Endothelial cell of umbilical vein (primary cell): ENCODE measurements around the gene CAMTA1. TPM values are rescaled to one million over a fixed set of nuclear protein-coding genes. Genes with fewer than 3 reads are reported as not detected.

Experiments
- BruUV-seq: library from RNA; stranded (reverse); fragments of 400-500 nt; replicated peaks from 2 replicates; lab custom pipeline; 2021; lab: Mats Ljungman, UMichigan
- CTCF ChIA-PET: fragments of 300-600, 350-600 bp; sonication (Branson Sonifier 250); formaldehyde crosslinking; loops from one replicate; lab custom pipeline; 2021; ENCODE audit warnings: antibody characterized with exemption, inconsistent platforms; lab: Charles Lee
- POLR2A ChIA-PET: fragments of 300-600, 350-600 bp; sonication (Branson Sonifier 250); formaldehyde crosslinking; loops from one replicate; lab custom pipeline; 2021; ENCODE audit warnings: antibody characterized with exemption, inconsistent platforms; lab: Charles Lee
- DNase-seq: peaks from one replicate; pipeline ENCODE4 v3.0.0-alpha.2; 2011; ENCODE audit warnings: low read depth, low spot score
- FAIRE-seq: peaks from 2 replicates; lab custom pipeline; 2011; peaks lifted over from hg19 to GRCh38; lab: Jason Lieb, UNC
- H2AFZ ChIP-seq: 2 replicates; pipeline ENCODE4 v1.6.0; 2012; ENCODE audit warnings: low read depth, low read length, control low read depth, inconsistent platforms
- H3K27ac ChIP-seq: 2 replicates; pipeline ENCODE4 v1.5.1; 2011; ENCODE audit warnings: low read depth, mild to moderate bottlenecking, control low read depth, low read length, moderate library complexity; ENCODE audit not compliant: insufficient read depth
- H3K27me3 ChIP-seq, 2 experiments: 2 replicates each; pipeline versions ENCODE4 v1.6.0 to v1.6.1; 2011; ENCODE audit warnings: low read length in 2 of 2, mixed read lengths in 1 of 2; ENCODE audit not compliant: control insufficient read depth in 2 of 2, insufficient read depth in 2 of 2
- H3K36me3 ChIP-seq, 2 experiments: 2 replicates in 1 of 2; 3 replicates in 1 of 2; pipeline ENCODE4 v1.5.1; 2011; ENCODE audit warnings: low read length in 2 of 2, mild to moderate bottlenecking in 1 of 2, moderate library complexity in 1 of 2; ENCODE audit not compliant: control insufficient read depth in 2 of 2, insufficient read depth in 2 of 2; ENCODE audit errors: extremely low read depth in 1 of 2
- H3K4me1 ChIP-seq: 3 replicates; pipeline ENCODE4 v1.5.1; 2011; ENCODE audit warnings: mild to moderate bottlenecking, low read length; ENCODE audit not compliant: control insufficient read depth, insufficient read depth; ENCODE audit errors: extremely low read depth
- H3K4me2 ChIP-seq: 2 replicates; pipeline ENCODE4 v1.6.1; 2011; ENCODE audit warnings: low read length, control low read depth, mixed read lengths; ENCODE audit not compliant: insufficient read depth
- H3K4me3 ChIP-seq, 3 experiments: fragments of 200-600 bp in 1 of 3; sonication (generic), shearing (Covaris generic) in 1 of 3; replicated peaks in 1 of 3; 2 replicates each; pipeline ENCODE4 v1.5.1; 2011 to 2016; ENCODE audit warnings: control low read depth in 3 of 3, low read length in 3 of 3, mild to moderate bottlenecking in 2 of 3, inconsistent platforms in 1 of 3, low read depth in 1 of 3, moderate library complexity in 1 of 3; ENCODE audit not compliant: insufficient read depth in 1 of 3
- H3K79me2 ChIP-seq: 2 replicates; pipeline ENCODE4 v1.6.0; 2012; ENCODE audit warnings: low read length, inconsistent platforms; ENCODE audit not compliant: control insufficient read depth, insufficient read depth
- H3K9ac ChIP-seq: replicated peaks from 2 replicates; pipeline ENCODE3; 2011; ENCODE audit warnings: low read length, control low read depth; ENCODE audit not compliant: insufficient read depth; ENCODE audit errors: extremely low read depth
- H3K9me1 ChIP-seq: replicated peaks from 3 replicates; pipeline ENCODE4 v1.6.0; 2011; ENCODE audit warnings: mild to moderate bottlenecking, low read length; ENCODE audit not compliant: control insufficient read depth, insufficient read depth; ENCODE audit errors: extremely low read depth
- H3K9me3 ChIP-seq: replicated peaks from 2 replicates; pipeline ENCODE4 v1.5.1; 2012; ENCODE audit warnings: low read length, inconsistent platforms; ENCODE audit not compliant: control insufficient read depth, insufficient read depth
- H4K20me1 ChIP-seq: replicated peaks from 2 replicates; pipeline ENCODE3; 2011; ENCODE audit warnings: mild to moderate bottlenecking, low read length; ENCODE audit not compliant: control insufficient read depth, insufficient read depth; ENCODE audit errors: extremely low read depth
- EZH2 ChIP-seq: IDR thresholded peaks from 2 replicates; pipeline ENCODE4 v1.6.1; 2012; ENCODE audit warnings: borderline replicate concordance, low read depth, mild to moderate bottlenecking, moderate library complexity, low read length, inconsistent platforms; ENCODE audit not compliant: severe bottlenecking
- FOS ChIP-seq: IDR thresholded peaks from 2 replicates; pipeline ENCODE4 v1.6.1; 2011; ENCODE audit warnings: mild to moderate bottlenecking, low read length, moderate library complexity, borderline replicate concordance; ENCODE audit not compliant: insufficient read depth
- GATA2 ChIP-seq: IDR thresholded peaks from 2 replicates; pipeline ENCODE4 v1.7.0; 2011; ENCODE audit warnings: low read depth, mild to moderate bottlenecking, moderate library complexity, mixed read lengths, low read length; ENCODE audit not compliant: insufficient read length, insufficient read depth
- JUN ChIP-seq: IDR thresholded peaks from 2 replicates; pipeline ENCODE4 v1.6.1; 2011; ENCODE audit warnings: borderline replicate concordance, low read depth; ENCODE audit not compliant: insufficient read length, insufficient read depth
- MYC ChIP-seq: IDR thresholded peaks from one replicate; pipeline ENCODE4 v1.6.1; 2011; ENCODE audit warnings: mild to moderate bottlenecking, low read depth, low read length
- POLR2A ChIP-seq: IDR thresholded peaks from 2 replicates; pipeline ENCODE4 v1.6.1; 2012; ENCODE audit warnings: low read depth, mild to moderate bottlenecking, control low read depth, low read length
- POLR2AphosphoS5 ChIP-seq: IDR thresholded peaks from 2 replicates; pipeline ENCODE4 v1.6.1; 2012; ENCODE audit warnings: low read depth, mild to moderate bottlenecking, control low read depth, low read length, moderate library complexity; ENCODE audit not compliant: insufficient read depth
- dilution Hi-C: fragments of 300-500 bp; cut with MboI; formaldehyde crosslinking; loops from one replicate; pipeline ENCODE4 v1.15.0; 2019; ENCODE audit warnings: low sequenced_read_pairs; ENCODE audit not compliant: extremely low pct_ligation_motif_present
- intact Hi-C: fragments of 100-400 bp; cut with micrococcal nuclease; formaldehyde crosslinking; loops from one replicate; pipeline ENCODE4 v1.10.0; 2022
- polyA plus RNA-seq, 4 experiments: library from polyadenylated mRNA; depleted of rRNA in 3 of 4; stranded (reverse) in 3 of 4; unstranded in 1 of 4; fragments of >200 nt; gene quantifications; 2 replicates each; pipeline versions ENCODE4 v1.2.1 to v1.2.3, GENCODE V29; 2011 to 2012; ENCODE audit warnings: missing spikeins in 1 of 4
- total RNA-seq: library from RNA; stranded (reverse); gene quantifications from 2 replicates; pipeline ENCODE4 v1.2.3, GENCODE V29; 2021
- TF ChIP-seq, protein P1 (sequence below): IDR thresholded peaks from 2 replicates; pipeline ENCODE4 v1.6.1; 2011; ENCODE audit not compliant: insufficient read depth, insufficient read length
- TF ChIP-seq, protein P2 (sequence below), 2 donors: IDR thresholded peaks; 1 replicate in 1 of 2; 2 replicates in 1 of 2; pipeline ENCODE4 v1.5.1; 2011; ENCODE audit warnings: low read length in 2 of 2, mild to moderate bottlenecking in 2 of 2, moderate library complexity in 2 of 2, control low read depth in 1 of 2, inconsistent platforms in 1 of 2, low read depth in 1 of 2; ENCODE audit not compliant: insufficient read depth in 1 of 2; ENCODE audit errors: extremely low read depth in 1 of 2

The CAMTA1 gene
- total and polyA plus RNA-seq, 2 donors (not counting 3 experiments of a cell fraction or from before 2014, with no cell fraction given) = 50.8 to 92.7 TPM

DNA sequence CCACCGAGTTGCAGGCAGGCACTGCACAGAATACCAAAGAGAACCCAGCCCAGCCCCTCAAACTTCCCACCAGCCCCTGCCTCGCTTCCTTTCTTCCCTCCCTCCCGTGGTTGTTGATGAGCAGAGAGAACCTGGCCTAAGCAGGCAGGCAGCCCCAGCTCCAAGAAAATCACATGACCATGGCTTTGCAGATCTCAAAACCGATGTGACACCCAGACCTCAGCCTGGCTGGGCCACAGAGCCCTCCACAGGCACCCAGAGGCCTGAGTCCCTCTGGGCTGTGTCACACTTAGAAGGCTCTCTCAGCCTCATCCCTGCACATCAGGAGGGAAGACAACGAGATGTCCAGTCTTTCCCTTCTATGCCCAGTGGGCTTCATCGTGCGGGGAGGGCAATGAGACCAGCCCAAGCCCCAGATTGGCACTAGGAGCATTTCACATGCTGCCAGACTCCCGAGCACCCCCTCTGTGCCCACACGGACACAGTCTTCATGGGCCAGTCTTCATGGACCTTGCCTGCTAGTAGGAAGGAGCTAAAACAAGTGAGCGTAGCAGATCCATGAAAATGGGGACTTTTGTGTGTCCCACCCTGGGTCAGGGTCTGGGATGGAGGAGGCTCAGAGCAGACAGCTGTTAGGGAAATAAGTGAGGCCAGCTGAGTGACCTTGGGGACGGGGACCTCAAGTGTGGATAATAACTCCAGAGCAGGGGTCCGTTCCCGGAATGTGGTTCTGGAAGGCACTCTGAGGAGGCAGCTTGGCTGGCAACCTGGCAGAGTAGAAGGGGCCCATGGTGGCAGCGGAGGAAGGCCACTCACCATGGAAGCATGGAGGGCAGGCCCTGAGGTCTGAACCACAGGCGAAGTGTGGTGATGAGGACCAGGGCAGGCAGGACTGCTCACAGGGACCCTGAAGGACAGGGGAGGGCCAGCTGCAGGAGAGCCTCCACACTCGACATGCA lies 781.4 kb downstream of the CAMTA1 start:
- no peaks in the 10 kb centered on the region for H3K4me1 ChIP-seq
- no peak overlapping the region for H3K4me3 ChIP-seq
- dilution Hi-C loops (no loop called here), intact Hi-C loops (no loop called here)
- no TSS peak for BruUV-seq
- ChIA-PET CTCF (interaction anchor here (1.0 kb wide), 1 partner anchor 64 kb away, joined by 3 read pairs; no protein-coding TSS in a partner anchor), POLR2A (no interaction called here)
- no peak overlapping the region for H2AFZ ChIP-seq
- FAIRE-seq = no peak
- H3K79me2 ChIP-seq = no peaks in the 10 kb centered on the region
- no peaks in the 10 kb centered on the region for H3K9me3 ChIP-seq
- H3K36me3 ChIP-seq = no peaks in the 10 kb centered on the region
- H3K27ac ChIP-seq = no peak overlapping the region
- H4K20me1 ChIP-seq = no peaks in the 10 kb centered on the region
- H3K27me3 ChIP-seq = no peaks in the 10 kb centered on the region
- H3K4me2 ChIP-seq = no peak overlapping the region
- no peak for TF ChIP-seq POLR2A
- TF ChIP-seq GATA2 = no peak
- TF ChIP-seq, protein P1, sequence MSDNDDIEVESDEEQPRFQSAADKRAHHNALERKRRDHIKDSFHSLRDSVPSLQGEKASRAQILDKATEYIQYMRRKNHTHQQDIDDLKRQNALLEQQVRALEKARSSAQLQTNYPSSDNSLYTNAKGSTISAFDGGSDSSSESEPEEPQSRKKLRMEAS = no peak
- no peak for TF ChIP-seq MYC
- TF ChIP-seq, protein P2, sequence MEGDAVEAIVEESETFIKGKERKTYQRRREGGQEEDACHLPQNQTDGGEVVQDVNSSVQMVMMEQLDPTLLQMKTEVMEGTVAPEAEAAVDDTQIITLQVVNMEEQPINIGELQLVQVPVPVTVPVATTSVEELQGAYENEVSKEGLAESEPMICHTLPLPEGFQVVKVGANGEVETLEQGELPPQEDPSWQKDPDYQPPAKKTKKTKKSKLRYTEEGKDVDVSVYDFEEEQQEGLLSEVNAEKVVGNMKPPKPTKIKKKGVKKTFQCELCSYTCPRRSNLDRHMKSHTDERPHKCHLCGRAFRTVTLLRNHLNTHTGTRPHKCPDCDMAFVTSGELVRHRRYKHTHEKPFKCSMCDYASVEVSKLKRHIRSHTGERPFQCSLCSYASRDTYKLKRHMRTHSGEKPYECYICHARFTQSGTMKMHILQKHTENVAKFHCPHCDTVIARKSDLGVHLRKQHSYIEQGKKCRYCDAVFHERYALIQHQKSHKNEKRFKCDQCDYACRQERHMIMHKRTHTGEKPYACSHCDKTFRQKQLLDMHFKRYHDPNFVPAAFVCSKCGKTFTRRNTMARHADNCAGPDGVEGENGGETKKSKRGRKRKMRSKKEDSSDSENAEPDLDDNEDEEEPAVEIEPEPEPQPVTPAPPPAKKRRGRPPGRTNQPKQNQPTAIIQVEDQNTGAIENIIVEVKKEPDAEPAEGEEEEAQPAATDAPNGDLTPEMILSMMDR (IDR thresholded peaks at IDR 0.05; ENCODE audit: extremely low read depth in 1 of 2, insufficient read depth in 1 of 2, low read depth in 1 of 2, low read length in 2 of 2) = no peak
- TF ChIP-seq EZH2 = no peak
- TF ChIP-seq JUN = no peak
- TF ChIP-seq FOS = no peak
- no peak for TF ChIP-seq POLR2AphosphoS5
- H3K9me1 ChIP-seq = no peaks in the 10 kb centered on the region
- DNase-seq = no peak
- no peak overlapping the region for H3K9ac ChIP-seq
